Vagina (tissue), 2 donors: Measurements from ENCODE around the gene CDO1.

Source experiments
- CTCF ChIP-seq, 3 experiments: fragments of 450-650 bp in 2 of 3; fragments of 200-600 bp in 1 of 3; sonication (generic) in 1 of 3; IDR thresholded peaks; one replicate each; pipeline ENCODE4 v1.5.1; 2017 to 2019; ENCODE audit warnings: antibody characterized with exemption in 3 of 3, mild to moderate bottlenecking in 2 of 3, moderate library complexity in 2 of 3
- POLR2A ChIP-seq, 2 donors: fragments of 450-650 bp; IDR thresholded peaks; one replicate each; pipeline ENCODE4 v1.6.1; 2017; ENCODE audit warnings: antibody characterized with exemption in 2 of 2, mild to moderate bottlenecking in 2 of 2, moderate library complexity in 2 of 2
- POLR2AphosphoS5 ChIP-seq, 2 donors: sonication (generic); formaldehyde crosslinking; IDR thresholded peaks; one replicate each; pipeline ENCODE4 v1.9.0; 2017; ENCODE audit warnings: antibody characterized with exemption in 2 of 2, mild to moderate bottlenecking in 2 of 2, low read depth in 1 of 2; ENCODE audit not compliant: insufficient read depth in 1 of 2

GRCh38 chr5:115811406-115811805 lies 5.1 kb downstream of the CDO1 start:
- TF ChIP-seq POLR2A (IDR thresholded peaks at IDR 0.05) (no peak), CTCF (IDR thresholded peaks at IDR 0.05) (no peak), POLR2AphosphoS5 (IDR thresholded peaks at IDR 0.05; ENCODE audit: insufficient read depth in 1 of 2, low read depth in 1 of 2) (no peak)
